HK-2 (cell line): ENCODE data around the gene PRR4.

Experiments
- DNase-seq: peaks from one replicate; pipeline ENCODE4 v3.0.0-alpha.2; 2018; ENCODE audit not compliant: unreplicated experiment

Gene PRR4

DNA sequence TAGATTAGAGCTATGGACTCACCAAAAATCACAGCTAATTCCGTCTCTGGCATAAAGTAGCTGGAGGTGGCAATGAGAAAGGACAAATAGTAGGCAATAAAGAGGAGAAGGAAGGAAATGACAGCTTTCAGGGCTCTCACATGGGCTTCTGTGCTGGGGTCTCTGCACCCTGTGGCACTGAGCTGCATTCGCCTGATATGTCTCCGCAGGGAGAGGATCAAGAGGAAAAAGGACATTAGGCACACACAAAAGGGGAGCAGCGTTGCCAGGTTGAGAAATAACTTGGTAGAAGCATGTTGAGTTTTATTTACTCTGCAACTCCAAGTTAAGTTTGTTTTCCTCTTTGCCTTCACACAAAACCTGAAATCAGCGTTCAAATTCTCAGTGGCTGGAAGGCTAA, 47.5 kb downstream of the PRR4 start:
- DNase-seq = no peak
